NB4 (cell line): Measurements from ENCODE around the gene SLC25A40.
"Not testable (repeated sequence)": the region's sequence is repeated elsewhere in the genome, so short reads cannot be mapped to it uniquely, and the experiment has no call there.

ENCODE experiments used
- DNase-seq: peaks from one replicate; pipeline ENCODE4 v3.0.0; 2010; ENCODE audit warnings: low read depth
- H3K4me3 ChIP-seq: one replicate; pipeline ENCODE4 v1.5.1; 2011; ENCODE audit warnings: mild to moderate bottlenecking, low read depth, low read length, moderate library complexity
- CTCF ChIP-seq: IDR thresholded peaks from one replicate; pipeline ENCODE4 v1.5.1; 2012; ENCODE audit warnings: low read depth, low read length
- MAX ChIP-seq: IDR thresholded peaks from 2 replicates; pipeline ENCODE4 v1.6.1; 2011; ENCODE audit warnings: low read depth, low read length
- MYC ChIP-seq: IDR thresholded peaks from 2 replicates; pipeline ENCODE4 v1.6.1; 2011; ENCODE audit warnings: low read depth, low read length
- POLR2A ChIP-seq: IDR thresholded peaks from 2 replicates; pipeline ENCODE4 v1.6.1; 2011; ENCODE audit warnings: mild to moderate bottlenecking; ENCODE audit not compliant: insufficient read length; ENCODE audit errors: extremely low read depth

SLC25A40 gene

GRCh38 chr7:87872346-87872745, 3.8 kb downstream of the SLC25A40 start:
- H3K4me3 ChIP-seq = no peak overlapping the region
- TF ChIP-seq CTCF = no peak
- no peak for TF ChIP-seq MAX
- TF ChIP-seq POLR2A = no peak
- TF ChIP-seq MYC = no peak
- no peak for DNase-seq

DNA sequence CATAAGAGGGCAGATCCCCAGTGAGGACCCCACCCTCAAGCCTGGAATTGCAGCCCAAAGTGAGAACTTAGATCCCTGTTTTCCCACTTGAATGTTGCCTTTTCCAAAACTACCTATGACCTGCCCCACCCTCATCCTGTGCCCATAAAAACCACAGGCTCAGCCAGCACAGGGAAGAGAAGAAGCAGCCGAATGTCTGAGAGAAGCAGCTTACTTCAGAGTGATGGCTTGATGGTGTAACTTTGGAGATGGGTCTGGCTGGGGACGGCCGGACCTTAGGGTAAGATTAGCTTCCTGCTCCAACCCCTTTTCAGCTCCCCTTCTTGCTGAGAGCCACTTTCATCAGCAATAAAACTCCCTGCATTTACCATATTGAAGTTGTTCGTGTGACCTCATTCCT, 5.7 kb downstream of the SLC25A40 start:
- no peak overlapping the region for H3K4me3 ChIP-seq
- TF ChIP-seq MAX = no peak
- no peak for DNase-seq

GRCh38 chr7:87866533-87866932, 9.6 kb downstream of the SLC25A40 start:
- DNase-seq, H3K4me3 ChIP-seq: not testable (repeated sequence)

- TF ChIP-seq MYC (no peak), MAX (no peak), POLR2A (no peak), CTCF (no peak)
- no peak overlapping the region for H3K4me3 ChIP-seq
- no peak for DNase-seq
Measured at GRCh38 chr7:87866089-87866488, 10.1 kb downstream of the SLC25A40 start.

GRCh38 chr7:87858417-87859100, 17.6 kb downstream of the SLC25A40 start:
- no peak for TF ChIP-seq MYC
- no peak for TF ChIP-seq MAX
- no peak for TF ChIP-seq CTCF
- TF ChIP-seq POLR2A = no peak
- peak; percentile 13 for DNase-seq
- no peak overlapping the region for H3K4me3 ChIP-seq

GRCh38 chr7:87853237-87853864, 22.8 kb downstream of the SLC25A40 start:
- DNase-seq = peak; percentile 15
- TF ChIP-seq MAX (no peak), MYC (no peak), CTCF (no peak), POLR2A (no peak)
- no peak overlapping the region for H3K4me3 ChIP-seq
